Calu3 (cell line): ENCODE measurements around the gene SP5. TPM values are rescaled to one million over a fixed set of nuclear protein-coding genes. Genes with fewer than 3 reads are reported as not detected.

Experiments
- BruUV-seq: library from RNA; stranded (reverse); fragments of 400-500 nt; replicated peaks from 2 replicates; lab custom pipeline; 2021; lab: Mats Ljungman, UMichigan
- CTCF ChIA-PET: fragments of 300-600 bp; sonication (Branson Sonifier 250); formaldehyde crosslinking; loops from one replicate; lab custom pipeline; 2022; ENCODE audit warnings: antibody characterized with exemption; lab: Charles Lee
- DNase-seq: peaks from one replicate; pipeline ENCODE4 v3.0.0; 2022
- H3K27ac Mint-ChIP-seq: one replicate; pipeline ENCODE4 v1.8.0; 2022; ENCODE audit warnings: mixed read lengths; ENCODE audit not compliant: unreplicated experiment
- H3K27me3 Mint-ChIP-seq: one replicate; pipeline ENCODE4 v1.8.0; 2022; ENCODE audit warnings: mixed read lengths; ENCODE audit not compliant: unreplicated experiment
- H3K36me3 Mint-ChIP-seq: one replicate; pipeline ENCODE4 v1.8.0; 2022; ENCODE audit warnings: mild to moderate bottlenecking, moderate library complexity, mixed read lengths; ENCODE audit not compliant: insufficient read depth, unreplicated experiment
- H3K4me1 Mint-ChIP-seq: one replicate; pipeline ENCODE4 v1.8.0; 2022; ENCODE audit warnings: mild to moderate bottlenecking, low read depth, mixed read lengths; ENCODE audit not compliant: unreplicated experiment
- H3K4me3 Mint-ChIP-seq: one replicate; pipeline ENCODE4 v1.8.0; 2022; ENCODE audit warnings: mild to moderate bottlenecking, low read depth, moderate library complexity, mixed read lengths; ENCODE audit not compliant: unreplicated experiment
- H3K9me3 Mint-ChIP-seq: one replicate; pipeline ENCODE4 v1.8.0; 2022; ENCODE audit warnings: low read depth, mixed read lengths; ENCODE audit not compliant: unreplicated experiment
- CTCF ChIP-seq: fragments of 200-600 bp; IDR thresholded peaks from one replicate; pipeline ENCODE4 v1.8.0; 2022; ENCODE audit warnings: antibody characterized with exemption; ENCODE audit not compliant: unreplicated experiment
- intact Hi-C: fragments of 100-400 bp; cut with micrococcal nuclease; formaldehyde crosslinking; loops from one replicate; pipeline ENCODE4 v1.10.0; 2022; ENCODE audit not compliant: unreplicated experiment
- total RNA-seq: library from RNA; stranded (reverse); gene quantifications from 2 replicates; pipeline ENCODE4 v1.2.3, GENCODE V29; 2022

The SP5 gene
- total RNA-seq, 1 experiment from 2014 or later: 0.73 TPM

- Mint-ChIP-seq H3K36me3 (no peaks in the 10 kb centered on the region), H3K4me1 (peaks cover 18% of the 10 kb centered on the region), H3K27ac (no peak overlapping the region), H3K4me3 (no peak overlapping the region), H3K27me3 (no peaks in the 10 kb centered on the region), H3K9me3 (no peaks in the 10 kb centered on the region)
- TF ChIP-seq CTCF: no peak
- CTCF ChIA-PET: interaction anchor here (0.6 kb wide), 1 partner anchor 1241 kb away, joined by 3 read pairs; no protein-coding TSS in a partner anchor
- BruUV-seq: no TSS peak
- DNase-seq: no peak
- intact Hi-C loops: no loop called here
These were observed 48.1 kb downstream of the SP5 start for GRCh38 chr2:170763232-170763631.

GRCh38 chr2:170764880-170765261, 49.7 kb downstream of the SP5 start:
- peaks cover 3% of the 10 kb centered on the region for H3K36me3 Mint-ChIP-seq
- H3K4me1 Mint-ChIP-seq: peaks cover 18% of the 10 kb centered on the region
- no peaks in the 10 kb centered on the region for H3K27me3 Mint-ChIP-seq
- no peak for TF ChIP-seq CTCF
- no peak overlapping the region for H3K4me3 Mint-ChIP-seq
- CTCF ChIA-PET: interaction anchor here (1.1 kb wide), 1 partner anchor 32 kb away, joined by 3 read pairs; no protein-coding TSS in a partner anchor
- DNase-seq: no peak
- intact Hi-C loops: no loop called here
- BruUV-seq: no TSS peak
- H3K27ac Mint-ChIP-seq: no peak overlapping the region
- H3K9me3 Mint-ChIP-seq: no peaks in the 10 kb centered on the region

- Mint-ChIP-seq H3K27ac (peak overlapping the region; percentile 38), H3K36me3 (peaks cover 21% of the 10 kb centered on the region), H3K4me3 (peak overlapping the region; percentile 17), H3K9me3 (no peaks in the 10 kb centered on the region), H3K27me3 (no peaks in the 10 kb centered on the region), H3K4me1 (peaks cover 21% of the 10 kb centered on the region)
- no peak for DNase-seq
- TF ChIP-seq CTCF: no peak
- CTCF ChIA-PET: interaction anchor here (0.6 to 0.7 kb wide), 2 partner anchors 52 to 357 kb away, joined by 3 read pairs; partner anchors contain the start of gene SP5
- BruUV-seq: no TSS peak
- intact Hi-C loops: no loop called here
These were observed 51.6 kb downstream of the SP5 start for GRCh38 chr2:170766693-170767092.

Other genes starting within 250 kb of the SP5 start
- gene ERICH2, start 55.0 kb downstream of the SP5 start, total RNA-seq: 1.2 and 2.4 TPM in 2 replicates
- 11.2 and 11.5 TPM in 2 replicates for gene GAD1, start 101.5 kb downstream of the SP5 start, total RNA-seq
- 98.1 and 105 TPM in 2 replicates for gene GORASP2, start 213.9 kb downstream of the SP5 start, total RNA-seq